ENCODE measurements around the gene L3MBTL1. TPM values are rescaled to one million over a fixed set of nuclear protein-coding genes. Genes with fewer than 3 reads are reported as not detected.

L3MBTL1 gene
- total RNA-seq, 1 donor from 2014 or later: 5.0 TPM

DNA sequence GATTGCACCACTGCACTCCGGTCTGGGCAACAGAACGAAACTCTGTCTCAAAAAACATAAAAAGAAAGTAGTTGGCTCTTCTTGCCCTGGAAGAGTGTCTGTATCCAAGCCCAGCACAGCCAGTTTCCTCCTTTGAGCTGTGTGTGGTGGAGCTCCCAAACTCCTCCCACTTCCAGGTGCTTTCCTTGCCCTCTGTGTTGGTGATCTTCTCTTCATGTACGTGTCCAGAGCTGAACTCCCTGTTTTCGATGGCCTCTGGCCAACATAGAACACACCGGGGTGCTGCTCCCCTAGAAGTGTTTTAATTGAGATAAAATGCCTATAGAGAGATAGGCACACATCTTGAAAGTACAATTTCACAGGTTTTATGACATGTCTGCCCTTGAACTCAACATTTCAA is 34.7 kb downstream of the L3MBTL1 start:
- no peak for DNase-seq (ENCODE audit: low read depth)
- Histone ChIP-seq H3K36me3 (ENCODE audit: control insufficient read depth, insufficient read depth, low read length) (peaks cover 2% of the 10 kb centered on the region), H3K4me3 (ENCODE audit: low read depth, low read length) (no peak overlapping the region), H3K27me3 (ENCODE audit: control insufficient read depth, insufficient read depth, low read length) (no peaks in the 10 kb centered on the region)
- TF ChIP-seq, protein P1, sequence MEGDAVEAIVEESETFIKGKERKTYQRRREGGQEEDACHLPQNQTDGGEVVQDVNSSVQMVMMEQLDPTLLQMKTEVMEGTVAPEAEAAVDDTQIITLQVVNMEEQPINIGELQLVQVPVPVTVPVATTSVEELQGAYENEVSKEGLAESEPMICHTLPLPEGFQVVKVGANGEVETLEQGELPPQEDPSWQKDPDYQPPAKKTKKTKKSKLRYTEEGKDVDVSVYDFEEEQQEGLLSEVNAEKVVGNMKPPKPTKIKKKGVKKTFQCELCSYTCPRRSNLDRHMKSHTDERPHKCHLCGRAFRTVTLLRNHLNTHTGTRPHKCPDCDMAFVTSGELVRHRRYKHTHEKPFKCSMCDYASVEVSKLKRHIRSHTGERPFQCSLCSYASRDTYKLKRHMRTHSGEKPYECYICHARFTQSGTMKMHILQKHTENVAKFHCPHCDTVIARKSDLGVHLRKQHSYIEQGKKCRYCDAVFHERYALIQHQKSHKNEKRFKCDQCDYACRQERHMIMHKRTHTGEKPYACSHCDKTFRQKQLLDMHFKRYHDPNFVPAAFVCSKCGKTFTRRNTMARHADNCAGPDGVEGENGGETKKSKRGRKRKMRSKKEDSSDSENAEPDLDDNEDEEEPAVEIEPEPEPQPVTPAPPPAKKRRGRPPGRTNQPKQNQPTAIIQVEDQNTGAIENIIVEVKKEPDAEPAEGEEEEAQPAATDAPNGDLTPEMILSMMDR (IDR thresholded peaks at IDR 0.05; ENCODE audit: insufficient read depth, low read length, severe bottlenecking): no peak
- no peak for FAIRE-seq

DNA sequence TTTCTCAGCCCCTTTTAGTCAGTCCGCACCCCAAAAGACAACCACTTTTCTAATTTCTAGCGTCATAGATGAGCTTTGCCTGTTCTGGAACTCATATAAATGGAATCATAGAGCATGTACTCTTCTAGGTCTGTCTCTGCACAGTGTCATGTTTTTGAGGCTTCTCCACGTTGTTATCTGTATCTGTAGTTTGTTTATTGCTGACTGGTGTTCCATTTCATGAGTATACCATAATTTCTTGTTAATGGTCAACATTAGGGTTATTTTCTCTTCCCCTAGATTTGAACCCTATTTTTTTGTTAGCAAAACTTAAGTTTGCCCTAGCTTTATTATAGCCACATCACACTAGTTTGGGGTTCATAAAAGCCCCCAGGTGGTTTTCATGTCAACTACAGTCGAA is 35.2 kb downstream of the L3MBTL1 start:
- TF ChIP-seq, protein P1 (IDR thresholded peaks at IDR 0.05; ENCODE audit: insufficient read depth, low read length, severe bottlenecking): no peak
- no peak for FAIRE-seq
- H3K36me3 ChIP-seq (ENCODE audit: control insufficient read depth, insufficient read depth, low read length): peaks cover 2% of the 10 kb centered on the region
- H3K4me3 ChIP-seq (ENCODE audit: low read depth, low read length): no peak overlapping the region
- no peak for DNase-seq (ENCODE audit: low read depth)
- no peaks in the 10 kb centered on the region for H3K27me3 ChIP-seq (ENCODE audit: control insufficient read depth, insufficient read depth, low read length)

DNA sequence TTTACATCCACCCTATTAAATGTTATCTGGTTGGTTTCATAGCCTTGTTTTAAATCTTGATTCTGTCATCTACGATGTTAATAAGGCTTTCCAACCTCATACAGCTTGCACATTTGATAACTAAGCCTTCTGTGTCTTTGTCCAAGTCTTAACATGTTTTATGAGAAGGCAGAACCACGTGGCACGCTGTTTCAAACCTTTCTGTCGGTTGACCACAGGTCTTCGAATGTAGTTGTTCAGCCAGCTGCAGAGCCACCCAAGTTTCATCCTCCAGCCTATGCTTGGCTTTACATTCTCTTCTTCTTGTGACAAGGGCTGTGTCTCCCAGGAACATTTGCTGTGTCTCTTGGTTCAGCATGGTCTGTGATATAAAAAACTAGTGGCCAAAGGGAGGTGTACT is 35.6 kb downstream of the L3MBTL1 start:
- H3K36me3 ChIP-seq (ENCODE audit: control insufficient read depth, insufficient read depth, low read length): peaks cover 2% of the 10 kb centered on the region
- no peaks in the 10 kb centered on the region for H3K27me3 ChIP-seq (ENCODE audit: control insufficient read depth, insufficient read depth, low read length)
- peak; percentile 28 for DNase-seq (ENCODE audit: low read depth)
- no peak overlapping the region for H3K4me3 ChIP-seq (ENCODE audit: low read depth, low read length)
- FAIRE-seq: no peak
- TF ChIP-seq, protein P1 (IDR thresholded peaks at IDR 0.05; ENCODE audit: insufficient read depth, low read length, severe bottlenecking): no peak

DNA sequence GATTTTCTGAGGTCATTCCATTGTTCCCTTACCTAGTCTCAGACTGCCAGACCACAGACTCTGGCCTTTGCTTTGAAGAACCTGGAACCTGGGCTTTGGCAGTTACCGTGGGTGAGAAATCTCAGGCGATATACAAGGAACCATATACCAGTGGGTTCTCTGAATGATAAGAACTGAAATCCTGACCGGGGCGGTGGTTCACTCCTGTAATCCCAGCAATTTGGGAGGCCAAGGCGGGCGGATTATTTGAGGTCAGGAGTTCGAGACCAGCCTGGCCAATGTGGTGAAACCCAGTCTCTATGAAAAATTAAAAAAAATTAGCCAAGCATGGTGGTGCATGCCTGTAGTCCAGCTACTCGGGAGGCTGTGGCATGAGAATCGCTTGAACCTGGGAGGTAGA is 37.0 kb downstream of the L3MBTL1 start:
- FAIRE-seq (no peak), DNase-seq (ENCODE audit: low read depth) (no peak)
- TF ChIP-seq, protein P1 (IDR thresholded peaks at IDR 0.05; ENCODE audit: insufficient read depth, low read length, severe bottlenecking): no peak
- Histone ChIP-seq H3K36me3 (ENCODE audit: control insufficient read depth, insufficient read depth, low read length) (peaks cover 2% of the 10 kb centered on the region), H3K27me3 (ENCODE audit: control insufficient read depth, insufficient read depth, low read length) (no peaks in the 10 kb centered on the region), H3K4me3 (ENCODE audit: low read depth, low read length) (no peak overlapping the region)

DNA sequence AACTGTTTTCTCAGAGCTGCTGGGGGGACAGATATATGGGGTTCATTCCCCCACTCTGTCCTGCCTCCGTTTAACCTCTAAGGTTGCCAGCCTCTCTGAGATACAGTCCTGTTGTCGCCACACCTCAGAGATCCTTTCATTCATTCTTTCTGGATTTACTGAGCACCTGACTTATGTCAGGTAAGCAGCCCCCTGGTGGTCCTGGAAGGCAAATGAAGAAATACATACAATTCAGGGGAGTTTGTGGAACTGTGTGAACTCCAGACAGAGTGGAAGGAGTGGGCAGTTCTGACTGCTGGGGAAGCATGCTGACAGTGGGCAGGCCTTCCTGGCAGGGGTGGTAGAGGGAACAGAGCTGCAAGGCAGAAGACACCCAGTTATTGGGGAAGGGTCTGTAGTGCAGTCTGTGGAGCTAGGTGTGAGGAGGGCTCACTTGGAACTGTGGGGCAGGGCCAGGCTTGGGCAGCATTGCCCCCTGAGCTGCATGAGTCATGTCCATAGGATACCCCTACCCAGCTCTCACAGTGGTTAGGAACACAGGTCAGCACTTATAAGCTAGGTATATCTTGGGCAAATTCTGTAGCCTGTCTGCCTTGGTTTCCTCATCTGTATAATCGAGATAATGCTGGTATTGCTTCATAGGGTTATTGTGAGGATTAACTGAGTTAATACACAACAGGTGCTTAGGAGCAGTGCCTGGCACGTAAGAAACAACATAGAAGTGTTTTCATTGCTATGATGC is 38.5 kb downstream of the L3MBTL1 start:
- Histone ChIP-seq H3K4me3 (ENCODE audit: low read depth, low read length) (no peak overlapping the region), H3K36me3 (ENCODE audit: control insufficient read depth, insufficient read depth, low read length) (no peaks in the 10 kb centered on the region), H3K27me3 (ENCODE audit: control insufficient read depth, insufficient read depth, low read length) (no peaks in the 10 kb centered on the region)
- DNase-seq (ENCODE audit: low read depth) (no peak), FAIRE-seq (no peak)
- TF ChIP-seq, protein P1 (IDR thresholded peaks at IDR 0.05; ENCODE audit: insufficient read depth, low read length, severe bottlenecking): no peak

Data from bronchial epithelial cell (primary cell).